ENCODE measurements around the gene RNPS1. TPM values are rescaled to one million over a fixed set of nuclear protein-coding genes. Genes with fewer than 3 reads are reported as not detected.
A peak's percentile ranks its signal among the peaks of the same experiment; 100 is the strongest.
"Not testable (repeated sequence)": the region's sequence is repeated elsewhere in the genome, so short reads cannot be mapped to it uniquely, and the experiment has no call there.

Gene RNPS1
- total and polyA plus RNA-seq, 2 experiments from 2014 or later = 315 to 384 TPM

DNA sequence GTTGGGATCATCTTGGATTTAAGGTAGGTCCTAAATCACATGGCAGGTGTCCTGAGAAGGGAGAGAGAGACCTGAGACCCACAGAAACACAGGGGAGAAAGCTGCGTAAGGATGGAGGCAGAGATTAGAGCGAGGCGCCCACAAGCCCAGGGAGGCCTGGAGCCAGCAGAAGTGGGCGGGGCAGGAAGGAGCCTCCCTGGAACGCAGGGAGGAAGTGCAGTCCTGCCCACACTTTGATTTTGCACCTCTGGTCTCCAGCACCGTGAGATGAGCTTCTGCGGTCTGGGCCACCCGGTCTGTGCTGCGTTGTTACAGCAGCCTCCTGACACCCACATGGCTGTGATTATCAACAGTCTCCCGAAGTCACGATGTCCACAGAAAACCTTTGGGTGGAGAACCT lies 25.3 kb downstream of the RNPS1 start:
- no peak overlapping the region for H2AFZ ChIP-seq
- H3K9me2 ChIP-seq (ENCODE audit: insufficient read depth) = no peaks in the 10 kb centered on the region
- no peak overlapping the region for H3K27ac Mint-ChIP-seq
- peaks cover 13% of the 10 kb centered on the region for H3K27me3 Mint-ChIP-seq (ENCODE audit: insufficient read depth, low read depth, poor library complexity)
- H3K27ac ChIP-seq (ENCODE audit: low read depth) = no peak overlapping the region
- H3K27me3 ChIP-seq (ENCODE audit: insufficient read depth) = peaks cover 4% of the 10 kb centered on the region; the same call in 1 of the 2 replicates
- H3F3A ChIP-seq (replicated peaks; ENCODE audit: low read depth) = peaks cover 8% of the 10 kb centered on the region; the same call in 1 of the 2 replicates
- no peak overlapping the region for H3K4me2 ChIP-seq
- no peaks in the 10 kb centered on the region for H3K4me1 Mint-ChIP-seq
- no peak for DNase-seq (ENCODE audit: low spot score)
- no peaks in the 10 kb centered on the region; the same call in none of the 2 replicates for H4K20me1 ChIP-seq (replicated peaks; ENCODE audit: insufficient read depth)
- H3K36me3 Mint-ChIP-seq (ENCODE audit: low read depth) = peaks cover 46% of the 10 kb centered on the region
- no peaks in the 10 kb centered on the region for H3K9me3 Mint-ChIP-seq
- no peak overlapping the region; the same call in 2 of the 3 replicates for H3K4me3 Mint-ChIP-seq
- H3K4me3 ChIP-seq = no peak overlapping the region
- peaks cover 4% of the 10 kb centered on the region; the same call in 1 of the 2 replicates for H3K36me3 ChIP-seq (ENCODE audit: insufficient read depth)
- no peak for ATAC-seq
- H3K4me1 ChIP-seq (ENCODE audit: insufficient read depth) = no peaks in the 10 kb centered on the region
- no peak for TF ChIP-seq ZNF114 (CRISPR knock-in tag; IDR thresholded peaks at IDR 0.05)
- 0 out of 2 replicates have a peak, but pooled peaks cover 2% of the 10 kb centered on the region for H3K79me2 ChIP-seq (replicated peaks; ENCODE audit: insufficient read depth)

DNA sequence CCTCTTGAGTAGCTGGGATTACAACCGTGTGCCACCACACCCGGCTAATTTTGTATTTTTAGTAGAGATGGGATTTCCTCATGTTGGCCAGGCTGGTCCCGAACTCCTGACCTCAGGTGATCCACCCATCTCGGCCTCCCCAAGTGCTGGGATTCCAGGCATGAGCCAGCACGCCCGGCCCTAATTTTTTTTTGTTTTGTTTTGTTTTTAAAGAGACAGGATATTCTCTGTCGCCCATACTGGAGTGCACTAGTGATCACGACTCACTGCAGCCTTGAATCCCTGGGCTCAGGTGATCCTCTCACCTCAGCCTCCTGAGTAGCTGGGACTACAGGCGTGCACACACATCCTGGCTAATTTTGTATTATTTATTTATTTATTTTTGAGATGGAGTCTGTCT lies 27.6 kb downstream of the RNPS1 start:
- H3K4me3 Mint-ChIP-seq; H2AFZ ChIP-seq; H3K79me2 ChIP-seq (replicated peaks; ENCODE audit: insufficient read depth); H3K4me3 ChIP-seq; H3K27ac Mint-ChIP-seq; H3K4me1 Mint-ChIP-seq; H3K9me3 Mint-ChIP-seq; H3K27ac ChIP-seq (ENCODE audit: low read depth); H3K36me3 ChIP-seq (ENCODE audit: insufficient read depth); ATAC-seq; H4K20me1 ChIP-seq (replicated peaks; ENCODE audit: insufficient read depth); H3K4me2 ChIP-seq; H3K9me2 ChIP-seq (ENCODE audit: insufficient read depth); DNase-seq (ENCODE audit: low spot score); H3K4me1 ChIP-seq (ENCODE audit: insufficient read depth); H3F3A ChIP-seq (replicated peaks; ENCODE audit: low read depth): not testable (repeated sequence)
- peaks cover 18% of the 10 kb centered on the region for H3K27me3 ChIP-seq (ENCODE audit: insufficient read depth)
- peaks cover 38% of the 10 kb centered on the region for H3K36me3 Mint-ChIP-seq (ENCODE audit: low read depth)
- H3K27me3 Mint-ChIP-seq (ENCODE audit: insufficient read depth, low read depth, poor library complexity) = peaks cover 25% of the 10 kb centered on the region

DNA sequence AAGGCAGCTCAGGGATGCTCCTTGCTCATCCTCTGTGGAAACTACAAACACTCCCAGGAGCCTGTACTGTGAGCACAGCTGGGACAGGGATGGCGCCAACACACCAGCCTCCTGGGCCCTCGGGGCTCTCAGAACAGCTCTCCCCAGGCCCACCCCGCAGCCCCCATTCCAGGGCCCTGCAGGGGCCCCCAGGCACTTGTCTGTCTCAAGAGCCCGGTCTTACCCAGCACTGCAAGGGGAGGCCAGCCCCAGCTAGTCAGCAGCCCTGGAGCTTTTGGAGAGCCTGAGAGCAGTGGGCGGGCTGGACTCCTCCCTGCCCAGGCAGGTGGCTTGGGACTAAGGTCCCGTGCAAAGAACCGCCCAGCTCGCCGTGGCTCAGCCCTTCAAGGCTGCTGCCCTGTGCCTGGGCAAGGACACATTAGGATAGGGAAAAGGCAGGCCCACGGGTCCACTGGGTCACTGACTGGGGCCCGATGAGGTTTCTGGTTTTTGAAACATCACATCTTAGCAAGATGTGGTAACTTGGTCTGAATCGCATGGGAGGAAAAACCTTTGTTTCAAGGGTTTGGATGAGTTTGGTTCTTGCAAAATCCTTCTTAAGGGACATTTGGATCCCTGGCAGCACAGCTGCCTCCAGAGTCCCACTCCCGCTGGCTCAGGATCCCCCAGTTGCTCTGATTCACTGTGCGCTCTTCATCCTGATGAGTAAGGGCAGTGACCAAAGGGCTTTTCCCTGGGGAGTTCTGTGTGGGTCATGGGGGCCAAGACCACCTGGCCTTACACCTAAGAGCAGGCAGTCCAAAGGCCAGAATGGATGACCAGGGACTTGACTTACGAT lies 28.9 kb downstream of the RNPS1 start:
- H3K27me3 Mint-ChIP-seq (ENCODE audit: insufficient read depth, low read depth, poor library complexity) = peaks cover 28% of the 10 kb centered on the region
- H3K36me3 Mint-ChIP-seq (ENCODE audit: low read depth) = peaks cover 30% of the 10 kb centered on the region
- Histone ChIP-seq H3K27me3 (ENCODE audit: insufficient read depth) (peaks cover 18% of the 10 kb centered on the region), H3K36me3 (ENCODE audit: insufficient read depth) (peaks cover 3% of the 10 kb centered on the region; the same call in 1 of the 2 replicates), H3F3A (replicated peaks; ENCODE audit: low read depth) (peaks cover 3% of the 10 kb centered on the region; the same call in 1 of the 2 replicates), H3K4me3 (no peak overlapping the region), H3K4me1 (ENCODE audit: insufficient read depth) (no peaks in the 10 kb centered on the region), H3K27ac (ENCODE audit: low read depth) (no peak overlapping the region), H3K4me2 (no peak overlapping the region), H4K20me1 (replicated peaks; ENCODE audit: insufficient read depth) (no peaks in the 10 kb centered on the region; the same call in 1 of the 2 replicates), H3K79me2 (replicated peaks; ENCODE audit: insufficient read depth) (no peaks in the 10 kb centered on the region), H2AFZ (no peak overlapping the region), H3K9me2 (ENCODE audit: insufficient read depth) (no peaks in the 10 kb centered on the region)
- DNase-seq (ENCODE audit: low spot score) (peak; percentile 45), ATAC-seq (peak; percentile 6)
- H3K27ac Mint-ChIP-seq = no peak overlapping the region
- H3K9me3 Mint-ChIP-seq = no peaks in the 10 kb centered on the region
- no peaks in the 10 kb centered on the region for H3K4me1 Mint-ChIP-seq
- no peak overlapping the region; the same call in 2 of the 3 replicates for H3K4me3 Mint-ChIP-seq
- TF ChIP-seq STAT1 (IDR thresholded peaks at IDR 0.05; ENCODE audit: unreplicated experiment) = no peak
- TF ChIP-seq NANOG (IDR thresholded peaks at IDR 0.05; ENCODE audit: borderline replicate concordance) = no peak
- no peak for TF ChIP-seq POLR2AphosphoS5 (IDR thresholded peaks at IDR 0.05; ENCODE audit: low read depth)
- TF ChIP-seq ZNF331 (CRISPR knock-in tag; IDR thresholded peaks at IDR 0.05; ENCODE audit: low read depth) = no peak
- no peak for TF ChIP-seq EZH2phosphoT487 (IDR thresholded peaks at IDR 0.05; ENCODE audit: unreplicated experiment)
- TF ChIP-seq, protein P1, sequence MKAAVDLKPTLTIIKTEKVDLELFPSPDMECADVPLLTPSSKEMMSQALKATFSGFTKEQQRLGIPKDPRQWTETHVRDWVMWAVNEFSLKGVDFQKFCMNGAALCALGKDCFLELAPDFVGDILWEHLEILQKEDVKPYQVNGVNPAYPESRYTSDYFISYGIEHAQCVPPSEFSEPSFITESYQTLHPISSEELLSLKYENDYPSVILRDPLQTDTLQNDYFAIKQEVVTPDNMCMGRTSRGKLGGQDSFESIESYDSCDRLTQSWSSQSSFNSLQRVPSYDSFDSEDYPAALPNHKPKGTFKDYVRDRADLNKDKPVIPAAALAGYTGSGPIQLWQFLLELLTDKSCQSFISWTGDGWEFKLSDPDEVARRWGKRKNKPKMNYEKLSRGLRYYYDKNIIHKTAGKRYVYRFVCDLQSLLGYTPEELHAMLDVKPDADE (IDR thresholded peaks at IDR 0.05) = no peak
- no peak for TF ChIP-seq EZH2 (IDR thresholded peaks at IDR 0.05; ENCODE audit: low read depth, unreplicated experiment)
- TF ChIP-seq JUNB (IDR thresholded peaks at IDR 0.05; ENCODE audit: unreplicated experiment) = no peak
- TF ChIP-seq, protein P2, sequence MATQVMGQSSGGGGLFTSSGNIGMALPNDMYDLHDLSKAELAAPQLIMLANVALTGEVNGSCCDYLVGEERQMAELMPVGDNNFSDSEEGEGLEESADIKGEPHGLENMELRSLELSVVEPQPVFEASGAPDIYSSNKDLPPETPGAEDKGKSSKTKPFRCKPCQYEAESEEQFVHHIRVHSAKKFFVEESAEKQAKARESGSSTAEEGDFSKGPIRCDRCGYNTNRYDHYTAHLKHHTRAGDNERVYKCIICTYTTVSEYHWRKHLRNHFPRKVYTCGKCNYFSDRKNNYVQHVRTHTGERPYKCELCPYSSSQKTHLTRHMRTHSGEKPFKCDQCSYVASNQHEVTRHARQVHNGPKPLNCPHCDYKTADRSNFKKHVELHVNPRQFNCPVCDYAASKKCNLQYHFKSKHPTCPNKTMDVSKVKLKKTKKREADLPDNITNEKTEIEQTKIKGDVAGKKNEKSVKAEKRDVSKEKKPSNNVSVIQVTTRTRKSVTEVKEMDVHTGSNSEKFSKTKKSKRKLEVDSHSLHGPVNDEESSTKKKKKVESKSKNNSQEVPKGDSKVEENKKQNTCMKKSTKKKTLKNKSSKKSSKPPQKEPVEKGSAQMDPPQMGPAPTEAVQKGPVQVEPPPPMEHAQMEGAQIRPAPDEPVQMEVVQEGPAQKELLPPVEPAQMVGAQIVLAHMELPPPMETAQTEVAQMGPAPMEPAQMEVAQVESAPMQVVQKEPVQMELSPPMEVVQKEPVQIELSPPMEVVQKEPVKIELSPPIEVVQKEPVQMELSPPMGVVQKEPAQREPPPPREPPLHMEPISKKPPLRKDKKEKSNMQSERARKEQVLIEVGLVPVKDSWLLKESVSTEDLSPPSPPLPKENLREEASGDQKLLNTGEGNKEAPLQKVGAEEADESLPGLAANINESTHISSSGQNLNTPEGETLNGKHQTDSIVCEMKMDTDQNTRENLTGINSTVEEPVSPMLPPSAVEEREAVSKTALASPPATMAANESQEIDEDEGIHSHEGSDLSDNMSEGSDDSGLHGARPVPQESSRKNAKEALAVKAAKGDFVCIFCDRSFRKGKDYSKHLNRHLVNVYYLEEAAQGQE (IDR thresholded peaks at IDR 0.05; ENCODE audit: unreplicated experiment) = no peak
- TF ChIP-seq ZNF114 (CRISPR knock-in tag; IDR thresholded peaks at IDR 0.05) = no peak

Measured in GM23338 (cell line).